Left lung (tissue), 10 donors: ENCODE data around the gene TNMD. TPM values are rescaled to one million over a fixed set of nuclear protein-coding genes. Genes with fewer than 3 reads are reported as not detected.
A peak's percentile ranks its signal among the peaks of the same experiment; 100 is the strongest.

ENCODE experiments used
- ATAC-seq: fragments of 200-7000 bp; cut with Tn5 transposase; one replicate; pipeline ENCODE4 v1.9.1; 2020; ENCODE audit warnings: moderate library complexity
- DNase-seq, 4 donors: peaks; one replicate each; pipeline ENCODE4 v3.0.0-alpha.2; 2013 to 2020
- H3K27ac ChIP-seq, 2 donors: fragments of 200-600 bp; sonication (generic) in 1 of 2; one replicate each; pipeline versions ENCODE4 v1.5.0 to v1.8.0; 2020 to 2021
- H3K27me3 ChIP-seq, 2 donors: fragments of 200-600 bp; sonication (generic) in 1 of 2; one replicate each; pipeline versions ENCODE4 v1.5.0 to v1.8.0; 2020 to 2021
- H3K36me3 ChIP-seq, 2 donors: fragments of 200-600 bp; sonication (generic) in 1 of 2; one replicate each; pipeline versions ENCODE4 v1.5.0 to v1.8.0; 2020 to 2021
- H3K4me1 ChIP-seq, 2 donors: fragments of 200-600 bp; one replicate each; pipeline ENCODE4 v1.8.0; 2021
- H3K4me3 ChIP-seq, 2 donors: fragments of 200-600 bp; sonication (generic) in 1 of 2; one replicate each; pipeline versions ENCODE4 v1.5.0 to v1.8.0; 2020 to 2021; ENCODE audit warnings: mild to moderate bottlenecking in 1 of 2
- H3K9me3 ChIP-seq, 2 donors: fragments of 200-600 bp; sonication (generic) in 1 of 2; one replicate each; pipeline versions ENCODE4 v1.5.0 to v1.8.0; 2020 to 2021
- CTCF ChIP-seq, 2 donors: fragments of 200-600 bp; sonication (generic) in 1 of 2; IDR thresholded peaks; one replicate each; pipeline versions ENCODE4 v1.5.0 to v1.8.0; 2021; ENCODE audit warnings: antibody characterized with exemption in 2 of 2
- intact Hi-C, 2 donors: fragments of 100-400 bp; cut with DNase I; formaldehyde crosslinking; loops; one replicate each; pipeline versions ENCODE4 v1.11.2 to v1.14.2; 2022
- polyA plus RNA-seq, 6 donors: library from polyadenylated mRNA; unstranded; fragments of 120-200 nt; gene quantifications; one replicate each; pipeline ENCODE4 v1.2.1, GENCODE V29; 2013; ENCODE audit not compliant: insufficient read length in 6 of 6
- total RNA-seq, 2 donors: library from RNA; stranded (reverse); fragmentation: NEBNext Ultra II Directional; extraction: Animal tissue kit (Norgen Biotek cat#: 25700); gene quantifications; one replicate each; pipeline ENCODE4 v1.2.1, GENCODE V29; 2021
- donor health status: DM: no; HTN: yes; CAD: no.
- donor health status: DM: no; HTN: no; CAD: no.

The TNMD gene
- total and polyA plus RNA-seq, 8 donors, result 0.14 to 0.32 (median 0.30) TPM; not detected in 5

- ATAC-seq (no peak), DNase-seq (no peak)
- H3K4me3 ChIP-seq, result no peak overlapping the region
- H3K9me3 ChIP-seq, result no peaks in the 10 kb centered on the region
- no peaks in the 10 kb centered on the region for H3K36me3 ChIP-seq
- H3K27me3 ChIP-seq, result peaks cover 0 to 7% of the 10 kb centered on the region in 2 donors
- H3K4me1 ChIP-seq, result no peaks in the 10 kb centered on the region
- H3K27ac ChIP-seq, result no peak overlapping the region
- intact Hi-C loops, result no loop called here
- no peak for TF ChIP-seq CTCF (IDR thresholded peaks at IDR 0.05)
These were observed 8.4 kb downstream of the TNMD start for GRCh38 chrX:100593126-100593525.

GRCh38 chrX:100593581-100593980, 8.8 kb downstream of the TNMD start:
- no peak for DNase-seq
- H3K4me1 ChIP-seq, result no peaks in the 10 kb centered on the region

GRCh38 chrX:100596601-100597000, 11.9 kb downstream of the TNMD start:
- no peak overlapping the region for H3K27ac ChIP-seq
- intact Hi-C loops, result no loop called here
- H3K27me3 ChIP-seq, result peaks cover 0 to 3% of the 10 kb centered on the region in 2 donors
- DNase-seq, result no peak
- H3K4me3 ChIP-seq, result no peak overlapping the region
- no peaks in the 10 kb centered on the region for H3K9me3 ChIP-seq
- no peak for ATAC-seq
- H3K4me1 ChIP-seq, result no peaks in the 10 kb centered on the region
- no peaks in the 10 kb centered on the region for H3K36me3 ChIP-seq
- TF ChIP-seq CTCF (IDR thresholded peaks at IDR 0.05), result no peak

More at GRCh38 chrX:100593581-100593980, 8.8 kb downstream of the TNMD start:
- TF ChIP-seq CTCF (IDR thresholded peaks at IDR 0.05), result no peak
- H3K27ac ChIP-seq, result no peak overlapping the region
- ATAC-seq, result no peak
- H3K4me3 ChIP-seq, result no peak overlapping the region
- no peaks in the 10 kb centered on the region for H3K9me3 ChIP-seq
- H3K36me3 ChIP-seq, result no peaks in the 10 kb centered on the region
- intact Hi-C loops, result no loop called here
- peaks cover 0 to 7% of the 10 kb centered on the region in 2 donors for H3K27me3 ChIP-seq

GRCh38 chrX:100599456-100599855, 14.7 kb downstream of the TNMD start:
- intact Hi-C loops, result no loop called here
- Histone ChIP-seq H3K27ac (no peak overlapping the region), H3K9me3 (no peaks in the 10 kb centered on the region), H3K36me3 (no peaks in the 10 kb centered on the region), H3K27me3 (no peaks in the 10 kb centered on the region), H3K4me1 (no peaks in the 10 kb centered on the region), H3K4me3 (no peak overlapping the region)
- peak in 1 of 4 donors; percentile 13 for DNase-seq
- no peak for ATAC-seq
- TF ChIP-seq CTCF (IDR thresholded peaks at IDR 0.05), result no peak

GRCh38 chrX:100600340-100600739, 15.6 kb downstream of the TNMD start:
- no peaks in the 10 kb centered on the region for H3K4me1 ChIP-seq
- TF ChIP-seq CTCF (IDR thresholded peaks at IDR 0.05), result no peak
- ATAC-seq, result no peak
- H3K27me3 ChIP-seq, result peaks cover 0 to 6% of the 10 kb centered on the region in 2 donors
- H3K27ac ChIP-seq, result no peak overlapping the region
- DNase-seq, result no peak
- H3K36me3 ChIP-seq, result no peaks in the 10 kb centered on the region
- H3K4me3 ChIP-seq, result no peak overlapping the region
- intact Hi-C loops, result no loop called here
- no peaks in the 10 kb centered on the region for H3K9me3 ChIP-seq
